A549 treated with dexamethasone at 1 μM for 4 hours (cell line): ENCODE results near the gene AQP10. TPM values are rescaled to one million over a fixed set of nuclear protein-coding genes. Genes with fewer than 3 reads are reported as not detected.

Source experiments
- total RNA-seq: library from RNA; stranded (reverse); fragments of 200-300 nt; extraction: Qiagen RNA extraction; gene quantifications from 5 replicates; pipeline ENCODE4 v1.2.3, GENCODE V29; 2022

The AQP10 gene, protein sequence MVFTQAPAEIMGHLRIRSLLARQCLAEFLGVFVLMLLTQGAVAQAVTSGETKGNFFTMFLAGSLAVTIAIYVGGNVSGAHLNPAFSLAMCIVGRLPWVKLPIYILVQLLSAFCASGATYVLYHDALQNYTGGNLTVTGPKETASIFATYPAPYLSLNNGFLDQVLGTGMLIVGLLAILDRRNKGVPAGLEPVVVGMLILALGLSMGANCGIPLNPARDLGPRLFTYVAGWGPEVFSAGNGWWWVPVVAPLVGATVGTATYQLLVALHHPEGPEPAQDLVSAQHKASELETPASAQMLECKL
- total RNA-seq: not detected in 5 replicates

DNA sequence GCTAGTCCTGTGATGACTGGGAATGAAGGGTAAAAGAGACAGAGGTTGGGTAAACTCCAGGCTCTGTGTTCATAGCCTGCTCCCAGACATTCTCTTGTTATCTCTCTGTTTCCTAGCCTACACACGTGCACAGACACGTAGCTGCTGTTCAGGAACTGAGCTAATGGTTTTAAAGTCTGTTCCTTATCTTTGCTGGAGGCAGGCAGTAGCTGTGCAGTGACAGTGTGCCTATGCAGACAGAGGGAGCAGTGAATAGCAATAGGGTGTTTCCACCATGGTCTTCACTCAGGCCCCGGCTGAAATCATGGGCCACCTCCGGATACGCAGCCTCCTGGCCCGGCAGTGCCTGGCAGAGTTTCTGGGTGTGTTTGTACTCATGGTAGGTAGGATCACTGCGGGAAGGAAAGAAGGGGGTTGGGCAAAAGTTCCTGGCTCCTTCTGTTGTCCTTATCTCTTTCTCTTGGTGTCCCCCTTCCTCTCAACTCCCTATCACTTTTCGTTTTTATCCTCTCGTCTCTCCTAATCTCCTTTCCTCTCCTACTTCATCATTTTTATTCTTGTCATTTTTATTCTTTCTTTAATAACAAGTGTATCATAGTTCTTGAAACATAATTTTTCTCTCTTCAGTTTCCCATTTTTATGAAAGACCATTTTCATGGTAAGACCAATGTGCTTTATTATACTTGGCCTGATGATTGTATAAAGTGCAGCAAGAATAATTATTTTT lies at the start of gene AQP10:
Gene AQP10 (plus strand): TSS at position 212 of the 727 bp plus-strand sequence. CDS start 63 bp downstream, at position 275.

DNA sequence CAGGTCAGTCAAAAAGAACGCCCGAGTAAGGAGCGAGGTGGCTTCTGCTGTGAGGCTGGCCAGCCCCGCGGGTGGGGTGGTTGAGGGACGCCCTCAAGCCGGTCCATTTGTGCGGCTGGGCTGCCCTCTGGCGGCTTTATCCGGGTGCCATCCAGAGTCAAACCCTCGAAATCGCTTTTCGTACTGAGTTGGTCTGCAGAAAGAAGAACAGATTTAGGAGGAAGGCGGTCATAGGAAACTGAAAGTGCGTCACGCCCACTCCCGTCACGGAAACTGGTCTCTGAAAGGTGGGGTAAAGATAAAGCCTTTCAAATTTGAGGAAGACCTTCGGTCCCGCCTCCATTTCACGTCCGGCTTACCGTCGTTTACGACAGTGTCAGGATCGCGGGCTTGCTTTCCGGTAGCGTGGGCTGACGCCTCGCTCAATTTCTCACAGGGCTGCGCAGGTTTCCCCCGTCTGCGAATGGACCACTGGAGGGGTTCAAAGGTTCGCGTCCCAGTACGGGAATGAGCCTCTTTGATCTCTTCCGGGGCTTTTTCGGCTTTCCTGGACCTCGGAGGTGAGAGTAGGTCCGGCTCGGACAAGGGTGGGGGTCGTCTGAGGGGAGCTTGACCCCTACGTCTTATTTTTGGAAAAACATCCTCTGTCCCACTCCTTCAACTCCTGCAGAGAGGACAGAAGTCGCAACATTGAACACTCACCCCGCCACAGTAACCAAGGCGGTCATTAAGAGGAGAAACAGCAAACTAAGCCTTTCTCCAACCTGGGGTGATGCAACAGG lies 48.5 kb upstream of the AQP10 start, which contains the start of gene HAX1:
Gene HAX1 (plus strand): TSS at position 413 of the 782 bp plus-strand sequence. CDS start 95 bp downstream, at position 508.

DNA sequence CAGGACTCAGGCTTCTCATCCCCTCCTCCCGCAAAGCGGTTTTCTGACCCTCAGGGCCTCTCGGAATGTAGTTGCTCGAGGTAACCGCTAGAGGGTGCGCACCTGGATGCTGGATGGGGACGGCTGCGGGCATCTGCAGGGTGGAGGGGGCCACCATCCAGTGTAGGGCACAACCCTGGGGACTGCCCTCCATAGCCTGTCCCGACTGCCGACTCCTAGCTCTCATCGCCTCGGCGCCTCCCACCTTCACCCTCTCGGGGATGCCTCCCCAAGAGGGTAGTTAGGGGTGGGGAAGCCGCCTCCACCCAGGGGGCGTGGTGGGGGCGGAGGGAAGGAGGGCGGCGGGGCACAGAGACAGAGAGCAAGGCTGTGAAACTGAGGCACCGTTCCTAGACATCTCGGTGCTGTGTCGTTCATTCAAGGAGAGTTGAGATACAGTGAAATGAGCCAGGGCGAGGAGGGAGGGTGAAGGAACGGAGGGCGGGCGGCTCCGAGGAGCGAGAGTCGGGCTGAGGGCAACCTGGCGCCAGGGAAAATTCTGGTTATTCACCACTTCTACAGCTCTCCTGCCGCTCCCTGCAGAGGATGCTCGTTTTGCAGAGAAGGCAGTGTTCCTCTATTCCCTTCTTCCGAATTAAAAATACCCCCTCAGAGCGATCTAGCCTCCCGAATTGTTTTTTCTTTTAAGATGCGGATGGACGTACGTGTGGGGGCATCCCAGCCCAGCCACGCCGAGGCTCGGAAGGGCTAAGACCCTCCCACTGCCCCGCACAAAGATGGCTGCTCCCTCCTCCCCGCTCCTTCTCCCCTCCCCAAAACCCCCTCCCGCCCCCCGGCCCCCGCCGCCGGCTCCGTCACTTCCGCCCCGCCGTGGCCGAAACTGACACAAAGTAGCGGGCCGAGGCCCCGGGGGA lies 4.0 kb downstream of the AQP10 start, which contains the start of gene ATP8B2:
Gene ATP8B2 (plus strand): TSS at position 857 of the 914 bp plus-strand sequence. CDS start 2,617 bp downstream, outside the sequence.

Other genes with a start within 250 kb of the AQP10 start
- 0.02 to 0.06 TPM in 2 of 5 replicates, not detected in the others for gene NUP210L, start 166.0 kb upstream of the AQP10 start, total RNA-seq
- gene TPM3, start 129.0 kb upstream of the AQP10 start, total RNA-seq: 480 to 593 TPM (median 541 TPM) in 5 replicates
- gene CFAP141, start 114.8 kb upstream of the AQP10 start, total RNA-seq: 0.34 TPM in 1 of 5 replicates, not detected in the others
- gene UBAP2L, start 100.1 kb upstream of the AQP10 start, total RNA-seq: 91.5 to 130 TPM (median 125 TPM) in 5 replicates
- 94.7 to 110 TPM (median 97.8 TPM) in 5 replicates for gene HAX1, start 48.5 kb upstream of the AQP10 start, total RNA-seq
- 24.1 to 38.5 TPM (median 34.8 TPM) in 5 replicates for gene ATP8B2, start 4.4 kb downstream of the AQP10 start, total RNA-seq
- 18.6 to 29.4 TPM (median 27.5 TPM) in 5 replicates for gene IL6R, start 84.2 kb downstream of the AQP10 start, total RNA-seq
- 0.14 to 0.15 TPM in 2 of 5 replicates, not detected in the others for gene TDRD10, start 181.1 kb downstream of the AQP10 start, total RNA-seq
- gene SHE, start 181.3 kb downstream of the AQP10 start, total RNA-seq: 0.10 to 0.19 TPM (median 0.17 TPM) in 5 replicates
- gene UBE2Q1, start 237.6 kb downstream of the AQP10 start, total RNA-seq: 53.2 to 66.0 TPM (median 61.9 TPM) in 5 replicates
- 0.40 to 0.48 TPM (median 0.42 TPM) in 5 replicates for gene CHRNB2, start 246.7 kb downstream of the AQP10 start, total RNA-seq